Measurements from ENCODE around the gene CBR3.

CBR3 gene

GRCh38 chr21:36186506-36187399 lies 51.9 kb downstream of the CBR3 start:
- DNase-seq: no peak

DNA sequence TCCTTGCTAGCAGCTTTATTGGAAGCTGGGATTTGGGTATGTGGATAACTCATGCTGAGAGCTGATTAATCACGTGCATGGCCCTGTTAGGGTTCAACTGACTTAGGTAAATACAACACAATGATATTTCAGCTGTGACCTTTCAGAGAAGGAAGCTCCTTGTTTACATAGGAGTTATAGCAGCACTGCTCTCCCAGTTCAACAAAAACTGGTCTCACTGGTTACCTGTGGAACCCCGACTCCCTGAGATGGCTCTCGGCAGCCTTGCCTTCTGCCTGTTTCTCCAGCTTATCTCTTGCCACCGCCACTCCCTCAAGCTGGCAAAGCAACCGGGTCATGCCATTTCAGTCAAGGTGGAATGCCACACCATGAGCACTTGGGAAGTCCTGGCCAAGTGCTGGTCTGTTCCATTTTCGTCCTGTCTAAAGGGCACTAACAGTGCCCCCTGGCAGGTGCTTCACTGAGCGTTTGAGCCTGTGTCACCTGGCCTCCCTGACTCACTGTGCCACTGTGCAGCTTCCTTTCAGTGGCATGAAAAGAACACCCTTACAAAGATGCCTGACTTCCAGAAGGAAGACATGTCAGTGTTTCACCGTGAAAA lies 53.3 kb downstream of the CBR3 start:
- DNase-seq: no peak

- DNase-seq: no peak
These were observed 54.1 kb downstream of the CBR3 start for GRCh38 chr21:36188937-36189336.

- no peak for DNase-seq
These were observed 55.9 kb downstream of the CBR3 start for GRCh38 chr21:36190736-36191135.

DNA sequence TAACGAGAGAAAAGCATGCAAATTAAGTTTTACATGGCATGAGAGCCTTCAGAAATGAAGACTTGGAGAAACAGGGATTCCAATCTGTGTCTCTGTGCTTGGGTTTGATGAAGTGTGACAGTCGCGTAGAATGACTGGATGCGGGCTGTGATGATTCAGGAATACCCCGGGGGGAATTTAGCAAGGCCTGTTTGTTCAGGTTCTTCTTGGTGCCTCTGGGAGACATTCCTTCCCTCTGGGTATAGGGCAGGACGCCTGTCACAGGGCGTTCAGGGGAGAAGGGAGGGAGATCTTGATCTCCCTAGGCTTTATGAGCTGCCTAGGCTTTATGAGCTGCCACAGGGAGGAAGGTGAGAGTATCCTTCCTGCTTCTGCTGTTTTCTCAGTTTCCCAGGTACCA lies 58.3 kb downstream of the CBR3 start:
- DNase-seq: no peak

- DNase-seq: no peak
These were observed 59.1 kb downstream of the CBR3 start for GRCh38 chr21:36194024-36194423.

DNA sequence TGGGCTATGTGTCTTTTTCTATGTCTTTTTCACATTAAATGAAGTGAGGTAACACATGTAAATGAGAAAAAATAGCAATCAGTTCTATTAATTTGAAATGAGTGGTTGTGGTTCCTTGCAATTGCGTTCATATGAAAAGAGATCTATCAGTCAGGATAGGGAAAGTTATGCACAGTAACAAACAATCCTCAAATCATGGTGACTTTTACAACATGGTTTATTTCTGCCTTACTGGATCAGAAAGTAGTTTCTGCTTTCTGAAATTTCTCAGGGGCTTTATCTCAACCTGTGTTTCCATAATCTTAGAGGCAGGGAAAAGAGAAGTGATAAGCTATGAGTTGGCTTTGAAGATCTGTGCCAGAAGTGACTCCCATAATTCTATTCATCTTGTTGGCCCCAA lies 60.7 kb downstream of the CBR3 start:
- no peak for DNase-seq

All from activated CD4-positive, alpha-beta T cell treated with anti-CD3 and anti-CD28 coated beads, Interleukin-2, amount 50 U/mL, for 4 hours (primary cell).